HEK293 (cell line): ENCODE measurements around the gene EBF3.

Source experiments
- CTCF ChIA-PET: fragments of 350-600 bp; formaldehyde crosslinking; extraction: SDS; loops from one replicate; lab custom pipeline; 2021; ENCODE audit warnings: antibody characterized with exemption; lab: Yijun Ruan, JAX
- POLR2A ChIA-PET: fragments of 300-600 bp; formaldehyde crosslinking; extraction: SDS; loops from one replicate; lab custom pipeline; 2020; ENCODE audit warnings: antibody characterized with exemption, inconsistent platforms; lab: Yijun Ruan, JAX
- H3K27ac ChIP-seq: fragments of 200-500 bp; sonication (Bioruptor generic); 2 replicates; pipeline ENCODE4 v1.5.1; 2014; ENCODE audit warnings: low read depth, low read length, control low read depth, inconsistent platforms; ENCODE audit errors: extremely low read depth
- H3K36me3 ChIP-seq, 2 experiments: fragments of 200-500 bp in 1 of 2; sonication (Bioruptor generic) in 1 of 2; 1 replicate in 1 of 2; 2 replicates in 1 of 2; pipeline ENCODE4 v1.5.1; 2014 to 2017; ENCODE audit warnings: inconsistent platforms in 2 of 2, low read length in 2 of 2; ENCODE audit not compliant: control insufficient read depth in 2 of 2, insufficient read depth in 1 of 2
- H3K4me1 ChIP-seq: fragments of 200-500 bp; sonication (Bioruptor generic); 2 replicates; pipeline ENCODE4 v1.5.1; 2014; ENCODE audit warnings: mild to moderate bottlenecking, low read length, inconsistent platforms; ENCODE audit not compliant: control insufficient read depth, insufficient read depth
- H3K4me3 ChIP-seq: 2 replicates; pipeline ENCODE4 v1.5.1; 2011; ENCODE audit warnings: low read depth, mild to moderate bottlenecking, control low read depth, low read length, moderate library complexity
- H3K9me3 ChIP-seq: fragments of 200-500 bp; sonication (Bioruptor generic); 2 replicates; pipeline ENCODE4 v1.5.1; 2014; ENCODE audit warnings: low read depth, low read length, inconsistent platforms; ENCODE audit not compliant: control insufficient read depth, insufficient read depth
- AEBP2 ChIP-seq: fragments of 450-650 bp; formaldehyde crosslinking; IDR thresholded peaks from 2 replicates; pipeline ENCODE4 v1.5.1; 2016; ENCODE audit warnings: missing biosample characterization, missing genetic modification characterization, borderline replicate concordance
- BCL6B ChIP-seq: fragments of 450-650 bp; formaldehyde crosslinking; IDR thresholded peaks from 2 replicates; pipeline ENCODE4 v1.5.1; 2017; ENCODE audit warnings: missing biosample characterization, missing genetic modification characterization
- ELK4 ChIP-seq: IDR thresholded peaks from 2 replicates; pipeline ENCODE4 v1.6.1; 2011; ENCODE audit warnings: mild to moderate bottlenecking, low read depth, low read length, borderline replicate concordance
- PRDM1 ChIP-seq: fragments of 450-650 bp; formaldehyde crosslinking; IDR thresholded peaks from 2 replicates; pipeline ENCODE4; 2016; ENCODE audit warnings: missing biosample characterization, missing genetic modification characterization
- PRDM2 ChIP-seq: fragments of 450-650 bp; formaldehyde crosslinking; IDR thresholded peaks from 2 replicates; pipeline ENCODE4 v1.5.1; 2016; ENCODE audit warnings: missing biosample characterization, missing genetic modification characterization, borderline replicate concordance
- ZBTB44 ChIP-seq: fragments of 450-650 bp; IDR thresholded peaks from 2 replicates; pipeline ENCODE4 v1.5.1; 2018; ENCODE audit warnings: missing biosample characterization, mild to moderate bottlenecking, missing genetic modification characterization
- ZNF132 ChIP-seq: fragments of 450-650 bp; formaldehyde crosslinking; IDR thresholded peaks from 2 replicates; pipeline ENCODE4 v1.5.1; 2017; ENCODE audit warnings: missing biosample characterization, missing genetic modification characterization, borderline replicate concordance
- ZNF19 ChIP-seq: fragments of 450-650 bp; formaldehyde crosslinking; IDR thresholded peaks from 2 replicates; pipeline ENCODE4; 2016; ENCODE audit warnings: missing biosample characterization, missing genetic modification characterization, low read depth
- ZNF248 ChIP-seq: fragments of 450-650 bp; formaldehyde crosslinking; IDR thresholded peaks from 2 replicates; pipeline ENCODE4 v1.5.1; 2017; ENCODE audit warnings: missing biosample characterization, missing genetic modification characterization
- ZNF324 ChIP-seq: fragments of 450-650 bp; formaldehyde crosslinking; IDR thresholded peaks from 2 replicates; pipeline ENCODE4 v1.5.1; 2016; ENCODE audit warnings: missing biosample characterization, missing genetic modification characterization
- ZNF585B ChIP-seq: fragments of 450-650 bp; formaldehyde crosslinking; IDR thresholded peaks from 2 replicates; pipeline ENCODE4 v1.5.1; 2016; ENCODE audit warnings: missing biosample characterization, missing genetic modification characterization
- ZNF777 ChIP-seq: fragments of 450-650 bp; formaldehyde crosslinking; IDR thresholded peaks from 2 replicates; pipeline ENCODE4 v1.5.1; 2017; ENCODE audit warnings: missing biosample characterization, missing genetic modification characterization, borderline replicate concordance
- ZNF843 ChIP-seq: fragments of 450-650 bp; formaldehyde crosslinking; IDR thresholded peaks from 2 replicates; pipeline ENCODE4 v1.5.1; 2016; ENCODE audit warnings: missing biosample characterization, missing genetic modification characterization
- ZXDB ChIP-seq: fragments of 450-650 bp; formaldehyde crosslinking; IDR thresholded peaks from 2 replicates; pipeline ENCODE4 v1.5.1; 2016; ENCODE audit warnings: missing biosample characterization, missing genetic modification characterization

Gene EBF3

GRCh38 chr10:129807211-129807610 lies 156.9 kb downstream of the EBF3 start (continued):
- no peak for TF ChIP-seq ELK4
- TF ChIP-seq ZNF585B (tag by site-specific recombination), result no peak
- no peak for TF ChIP-seq PRDM1 (tag by site-specific recombination)
- no peak for TF ChIP-seq ZNF324 (tag by site-specific recombination)
- TF ChIP-seq BCL6B, result no peak
- no peak for TF ChIP-seq AEBP2 (tag by site-specific recombination)

GRCh38 chr10:129800796-129801340 lies 163.2 kb downstream of the EBF3 start:
- H3K4me3 ChIP-seq, result no peak overlapping the region
- TF ChIP-seq AEBP2 (tag by site-specific recombination) (no peak), ZXDB (tag by site-specific recombination) (no peak), ZNF132 (no peak), PRDM2 (tag by site-specific recombination) (no peak), ZNF843 (tag by site-specific recombination) (no peak), ZNF777 (tag by site-specific recombination) (no peak), ZBTB44 (tag by site-specific recombination) (no peak), ZNF248 (no peak), ZNF19 (tag by site-specific recombination) (no peak)
- H3K27ac ChIP-seq, result no peak overlapping the region
- H3K9me3 ChIP-seq, result peaks cover 5% of the 10 kb centered on the region
- no peaks in the 10 kb centered on the region for H3K4me1 ChIP-seq
- no peaks in the 10 kb centered on the region for H3K36me3 ChIP-seq
- ChIA-PET POLR2A (no interaction called here), CTCF (no interaction called here)
